RWPE1 (cell line): Measurements from ENCODE around the gene AKT3.
"Not testable (repeated sequence)": the region's sequence is repeated elsewhere in the genome, so short reads cannot be mapped to it uniquely, and the experiment has no call there.

Source experiments
- CTCF ChIA-PET: fragments of 350-600 bp; sonication (Branson Sonifier 250); formaldehyde crosslinking; extraction: SDS; loops from one replicate; lab custom pipeline; 2021; lab: Yijun Ruan, JAX
- POLR2A ChIA-PET: fragments of 400-600 bp; formaldehyde crosslinking; extraction: SDS; loops from one replicate; lab custom pipeline; 2020; ENCODE audit warnings: antibody characterized with exemption; ENCODE audit not compliant: low non-redundant PET; lab: Yijun Ruan, JAX
- DNase-seq: peaks from one replicate; pipeline ENCODE4 v3.0.0; 2012; ENCODE audit warnings: low spot score
- H3K27ac ChIP-seq: fragments of 450-650 bp; 2 replicates; pipeline ENCODE4 v1.5.1; 2017
- CTCF ChIP-seq: fragments of 450-650 bp; conservative IDR thresholded peaks from 2 replicates; pipeline ENCODE4 v1.5.1; 2017; ENCODE audit warnings: low read depth, mild to moderate bottlenecking

The AKT3 gene

GRCh38 chr1:243834130-243834529 lies 15.9 kb downstream of the AKT3 start:
- TF ChIP-seq CTCF, result no peak
- POLR2A ChIA-PET, result no interaction called here
- CTCF ChIA-PET, result no interaction called here
- H3K27ac ChIP-seq, result no peak overlapping the region
- no peak for DNase-seq

- ChIA-PET CTCF (interaction anchor here (0.6 kb wide), 1 partner anchor 297 kb away, joined by 3 read pairs; no protein-coding TSS in a partner anchor), POLR2A (no interaction called here)
- no peak overlapping the region for H3K27ac ChIP-seq
- no peak for DNase-seq
- TF ChIP-seq CTCF, result no peak
These were observed 18.6 kb downstream of the AKT3 start for GRCh38 chr1:243831463-243831862.

DNA sequence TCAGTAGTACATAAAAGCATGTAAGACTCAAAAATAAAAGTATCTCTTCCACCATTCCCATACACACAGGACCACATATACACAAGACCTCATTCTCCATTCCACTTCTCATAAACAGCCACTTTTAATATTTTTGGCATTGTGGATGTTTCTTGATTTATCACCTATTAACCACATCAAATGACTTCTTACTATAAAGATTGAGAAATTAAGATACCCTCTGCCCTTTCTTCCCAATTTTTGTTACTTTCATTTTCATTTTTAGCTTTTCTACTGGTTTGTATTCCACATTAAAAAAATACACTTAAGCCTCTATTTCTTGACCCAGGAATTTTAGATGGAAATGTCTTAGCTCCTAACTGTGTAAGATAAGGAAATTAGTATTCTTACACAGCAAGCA lies 22.8 kb downstream of the AKT3 start:
- H3K27ac ChIP-seq, result no peak overlapping the region
- TF ChIP-seq CTCF, result no peak
- no peak for DNase-seq
- ChIA-PET CTCF (no interaction called here), POLR2A (no interaction called here)

DNA sequence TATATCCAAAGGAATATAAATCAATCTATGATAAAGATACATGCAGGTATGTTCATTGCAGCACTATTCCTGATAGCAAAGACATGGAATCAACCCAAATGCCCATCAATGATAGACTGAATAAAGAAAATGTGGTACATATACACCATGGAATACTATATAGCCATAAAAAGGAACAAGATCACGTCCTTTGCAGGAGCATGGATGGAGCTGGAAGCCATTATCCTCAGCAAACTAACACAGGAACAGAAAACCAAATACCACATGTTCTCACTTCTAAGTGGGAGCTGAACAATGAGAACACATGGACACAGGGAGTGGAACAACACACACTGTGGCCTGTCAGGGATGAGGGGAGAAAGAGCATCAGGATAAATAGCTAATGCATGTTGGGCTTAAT lies 25.1 kb downstream of the AKT3 start:
- CTCF ChIA-PET, POLR2A ChIA-PET, DNase-seq, H3K27ac ChIP-seq: not testable (repeated sequence)

GRCh38 chr1:243821177-243821680 lies 28.8 kb downstream of the AKT3 start:
- POLR2A ChIA-PET, result no interaction called here
- TF ChIP-seq CTCF, result no peak
- no peak overlapping the region for H3K27ac ChIP-seq
- CTCF ChIA-PET, result no interaction called here
- DNase-seq, result no peak

DNA sequence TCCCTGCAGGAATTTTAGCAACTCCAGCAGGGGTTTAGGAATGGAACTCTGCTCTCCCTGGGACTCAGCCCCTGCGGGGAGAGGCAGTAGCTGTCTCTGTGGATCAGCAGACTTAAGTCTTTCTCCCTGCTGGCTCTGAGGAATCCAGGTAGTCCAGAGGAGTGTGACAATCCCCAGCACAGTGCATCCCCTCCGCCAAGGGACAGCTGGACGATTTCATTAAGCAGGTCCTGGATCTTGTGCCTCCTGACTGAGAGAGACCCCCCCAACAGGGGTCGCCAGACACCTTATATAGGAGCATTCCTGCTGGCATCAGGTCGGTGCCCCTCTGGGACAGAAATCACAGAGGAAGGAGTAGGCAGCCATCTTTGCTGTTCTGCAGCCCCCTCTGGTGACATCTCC lies 30.6 kb downstream of the AKT3 start:
- no peak for DNase-seq
- ChIA-PET POLR2A (no interaction called here), CTCF (interaction anchor here (0.6 kb wide), 1 partner anchor 90 kb away, joined by 4 read pairs; no protein-coding TSS in a partner anchor)
- H3K27ac ChIP-seq, result no peak overlapping the region
- no peak for TF ChIP-seq CTCF

DNA sequence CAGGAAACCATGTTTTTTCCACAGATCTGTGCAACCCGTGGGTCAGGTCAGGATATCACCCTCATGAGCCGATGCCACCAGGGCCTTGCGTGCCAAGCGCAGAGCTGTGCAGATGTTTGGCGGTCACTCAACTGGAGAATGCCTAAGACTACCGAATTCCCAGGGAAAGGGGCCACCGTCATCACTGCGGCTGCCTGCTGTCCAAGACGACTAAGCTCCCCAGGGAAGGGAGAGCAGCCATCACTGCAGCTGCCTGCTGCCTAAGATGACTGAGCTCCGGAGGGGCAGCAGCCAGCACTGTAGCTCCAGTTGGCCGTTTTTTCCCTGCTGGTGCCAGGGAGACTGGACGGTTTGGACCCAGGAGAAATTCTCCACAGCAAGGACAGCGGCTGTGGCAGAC lies 31.1 kb downstream of the AKT3 start:
- CTCF ChIA-PET, result interaction anchor here (0.6 kb wide), 1 partner anchor 90 kb away, joined by 4 read pairs; no protein-coding TSS in a partner anchor
- no peak for DNase-seq
- H3K27ac ChIP-seq, result no peak overlapping the region
- TF ChIP-seq CTCF, result no peak
- POLR2A ChIA-PET, result no interaction called here
